Activated T-cell treated with anti-CD3 and anti-CD28 coated beads, Interleukin-2, amount 50 U/mL, for 72 hours (primary cell): ENCODE results near the gene RCOR3. TPM values are rescaled to one million over a fixed set of nuclear protein-coding genes. Genes with fewer than 3 reads are reported as not detected.

ENCODE experiments used
- ATAC-seq, 2 donors: fragments of 150-1000 bp; cut with Tn5 transposase; replicated peaks in 1 of 2; 2 replicates each; pipeline ENCODE4 v1.10.0; 2021; ENCODE audit warnings: moderate library complexity in 2 of 2, mild to moderate bottlenecking in 1 of 2
- DNase-seq, 2 donors: peaks; one replicate each; pipeline ENCODE4 v3.0.0; 2021 to 2022; ENCODE audit warnings: mixed read lengths in 1 of 2
- H3K27ac Mint-ChIP-seq: one replicate; pipeline ENCODE4 v1.8.0; 2022; ENCODE audit warnings: mild to moderate bottlenecking, moderate library complexity, mixed read lengths
- H3K27me3 Mint-ChIP-seq: one replicate; pipeline ENCODE4 v1.8.0; 2022; ENCODE audit warnings: low read depth, mixed read lengths
- H3K36me3 Mint-ChIP-seq, 2 donors: one replicate each; pipeline ENCODE4 v1.8.0; 2022; ENCODE audit warnings: mixed read lengths in 2 of 2, mild to moderate bottlenecking in 1 of 2; ENCODE audit not compliant: insufficient read depth in 2 of 2
- H3K4me1 Mint-ChIP-seq: one replicate; pipeline ENCODE4 v1.8.0; 2022; ENCODE audit warnings: low read depth, mixed read lengths
- H3K4me3 Mint-ChIP-seq, 2 donors: one replicate each; pipeline ENCODE4 v1.8.0; 2022; ENCODE audit warnings: mild to moderate bottlenecking in 2 of 2, mixed read lengths in 2 of 2, moderate library complexity in 2 of 2
- H3K9me3 Mint-ChIP-seq, 2 donors: one replicate each; pipeline ENCODE4 v1.8.0; 2022; ENCODE audit warnings: mixed read lengths in 2 of 2
- total RNA-seq, 2 donors: library from RNA; stranded (reverse); gene quantifications; one replicate each; pipeline ENCODE4 v1.2.3, GENCODE V29; 2022

Gene RCOR3
- total RNA-seq, 2 donors from 2014 or later, result 50.2 to 61.0 TPM

DNA sequence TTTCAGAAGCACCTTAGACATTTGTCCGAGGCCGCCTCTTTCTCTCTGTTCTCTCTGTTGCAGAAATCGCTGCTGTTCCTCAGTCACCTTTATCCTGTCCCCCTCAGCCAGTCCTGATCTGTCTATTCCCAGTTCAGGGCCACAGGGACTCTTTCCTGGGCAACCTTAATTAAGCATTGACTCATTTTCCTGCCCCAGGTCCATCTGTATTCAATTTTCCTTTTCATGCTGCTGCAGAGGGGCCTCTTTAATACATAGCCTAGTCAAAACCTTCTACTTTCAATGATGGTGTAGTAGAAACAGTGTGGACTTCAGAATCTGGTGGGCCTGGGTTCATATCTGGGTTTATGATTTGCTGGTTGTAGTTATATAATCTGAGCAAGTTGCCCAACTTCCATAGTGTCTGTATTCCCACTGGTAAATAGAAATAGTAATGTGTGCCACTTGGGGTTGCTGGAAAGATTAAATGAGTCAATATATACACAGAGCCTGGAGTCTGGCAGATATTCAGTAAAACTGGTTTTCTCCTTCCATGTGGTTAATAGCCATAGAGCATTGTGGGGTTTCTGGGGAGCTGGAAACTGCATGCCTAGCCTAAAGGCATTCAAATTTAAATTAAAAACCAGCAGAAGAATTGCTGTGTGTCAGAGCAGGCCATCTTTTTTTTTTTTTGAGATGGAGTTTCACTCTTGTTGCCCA is 72.0 kb downstream of the RCOR3 start:
- Mint-ChIP-seq H3K4me3 (peak overlapping the region; percentile 92 to 95), H3K9me3 (no peaks in the 10 kb centered on the region), H3K27me3 (no peaks in the 10 kb centered on the region), H3K36me3 (peaks cover 4 to 5% of the 10 kb centered on the region in 2 donors), H3K27ac (peak overlapping the region; percentile 90), H3K4me1 (peaks cover 85% of the 10 kb centered on the region)
- DNase-seq, result no peak
- ATAC-seq, result no peak

DNA sequence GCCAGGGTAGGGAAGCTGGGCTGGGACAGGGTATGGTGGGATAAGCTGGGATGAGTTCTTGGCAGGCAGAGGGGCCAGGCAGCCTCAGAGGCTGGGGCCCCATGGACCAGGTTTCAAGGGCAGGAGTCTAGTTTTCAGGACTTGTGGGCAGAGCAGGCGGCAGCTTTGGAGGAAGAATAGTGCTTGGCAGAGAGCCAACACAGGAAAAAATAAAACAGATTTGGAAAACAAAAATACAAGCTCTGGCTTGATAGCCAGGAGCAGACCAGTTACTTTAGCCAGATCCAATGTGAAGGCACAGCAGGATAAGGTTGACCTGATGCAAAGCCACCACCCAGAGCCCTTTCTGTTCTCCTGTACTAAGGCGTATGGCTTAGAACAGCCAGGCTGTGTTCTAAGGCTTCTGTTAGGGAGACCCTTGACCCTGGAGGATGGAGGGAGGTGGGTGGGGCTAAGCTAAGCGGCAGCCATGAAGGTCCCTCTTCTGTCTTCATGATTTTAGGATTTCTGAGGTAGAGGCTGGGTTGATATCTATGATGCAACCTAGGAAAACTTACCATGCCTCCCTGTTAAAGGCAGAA is 73.0 kb downstream of the RCOR3 start:
- Mint-ChIP-seq H3K27ac (peak overlapping the region; percentile 25), H3K27me3 (no peaks in the 10 kb centered on the region)

DNA sequence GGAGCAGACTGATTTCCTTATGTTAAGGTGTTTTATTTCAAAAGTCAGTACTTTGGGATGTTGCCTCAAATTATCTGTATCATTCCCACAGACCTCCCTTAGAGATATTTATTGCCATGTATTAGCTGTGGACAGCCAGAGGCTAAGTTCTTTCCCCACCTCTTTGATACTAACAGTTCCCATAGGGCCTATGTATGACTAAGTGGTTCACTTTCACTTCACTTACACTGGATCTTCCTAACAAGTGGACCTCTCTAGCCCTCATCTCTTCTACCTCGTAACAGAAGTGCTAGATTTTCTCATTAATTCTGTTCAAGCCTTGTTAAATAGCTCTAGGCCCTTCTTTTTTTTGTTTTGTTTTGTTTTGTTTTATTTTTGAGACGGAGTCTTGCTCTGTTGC is 73.7 kb downstream of the RCOR3 start:
- no peak for DNase-seq
- Mint-ChIP-seq H3K27ac (peak overlapping the region; percentile 47), H3K4me3 (peak overlapping the region in 1 of 2 donors; percentile 1), H3K27me3 (no peaks in the 10 kb centered on the region), H3K9me3 (no peaks in the 10 kb centered on the region), H3K4me1 (peaks cover 95% of the 10 kb centered on the region), H3K36me3 (peaks cover 0 to 5% of the 10 kb centered on the region in 2 donors)
- ATAC-seq, result no peak

More for the DNA sequence above, 73.0 kb downstream of the RCOR3 start:
- Mint-ChIP-seq H3K36me3 (peaks cover 1 to 5% of the 10 kb centered on the region in 2 donors), H3K4me1 (peaks cover 92% of the 10 kb centered on the region), H3K9me3 (no peaks in the 10 kb centered on the region), H3K4me3 (peak overlapping the region in 1 of 2 donors; percentile 2)
- ATAC-seq (no peak), DNase-seq (no peak)

DNA sequence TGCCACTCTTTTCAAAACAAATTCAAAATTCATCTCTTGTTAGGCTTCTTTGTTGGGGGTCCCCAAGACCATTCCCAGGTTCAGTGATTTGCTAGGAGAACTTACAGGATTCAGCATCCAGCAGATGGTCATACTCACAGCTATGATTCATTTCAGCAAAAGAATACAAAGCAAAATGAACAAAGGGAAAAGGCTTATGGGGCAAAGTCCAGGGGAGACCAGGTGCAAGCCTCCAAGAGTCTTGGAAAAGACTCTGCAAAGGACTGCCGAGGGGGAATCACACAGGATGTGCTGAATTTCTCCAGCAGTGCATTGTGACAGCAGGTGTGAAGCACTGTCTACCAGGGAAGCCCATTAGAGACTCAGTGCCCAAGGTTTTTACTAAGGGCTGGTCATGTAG is 74.7 kb downstream of the RCOR3 start:
- peaks cover 0 to 5% of the 10 kb centered on the region in 2 donors for H3K36me3 Mint-ChIP-seq
- no peaks in the 10 kb centered on the region for H3K27me3 Mint-ChIP-seq
- H3K4me3 Mint-ChIP-seq, result no peak overlapping the region
- ATAC-seq (no peak), DNase-seq (no peak)
- H3K4me1 Mint-ChIP-seq, result peaks cover 89% of the 10 kb centered on the region
- peak overlapping the region; percentile 3 for H3K27ac Mint-ChIP-seq
- H3K9me3 Mint-ChIP-seq, result no peaks in the 10 kb centered on the region

DNA sequence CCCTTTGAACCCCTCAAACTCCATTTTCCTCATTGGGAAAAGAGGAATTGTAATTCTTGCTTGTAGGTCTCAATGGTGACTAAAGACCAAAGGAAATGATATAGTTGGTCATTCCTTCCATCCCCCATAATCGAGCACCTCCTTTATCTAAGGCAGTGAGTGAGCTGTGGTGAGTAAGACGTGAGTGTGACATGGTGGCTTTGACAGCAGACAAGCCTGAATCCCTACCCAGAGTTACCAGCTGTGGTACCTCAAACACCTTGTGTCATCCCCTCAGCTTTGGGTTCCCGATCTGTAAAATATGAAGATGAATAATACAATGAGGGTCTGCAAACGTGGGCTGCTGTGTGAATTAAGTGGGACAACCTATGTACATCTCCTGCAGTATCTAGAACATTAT is 75.8 kb downstream of the RCOR3 start:
- Mint-ChIP-seq H3K27ac (peak overlapping the region; percentile 96), H3K36me3 (peaks cover 0 to 5% of the 10 kb centered on the region in 2 donors), H3K27me3 (no peaks in the 10 kb centered on the region), H3K9me3 (no peaks in the 10 kb centered on the region), H3K4me1 (peaks cover 87% of the 10 kb centered on the region), H3K4me3 (peak overlapping the region; percentile 70 to 77)
- ATAC-seq (peak; percentile 83 to 85), DNase-seq (peak in 1 of 2 donors; percentile 39)

DNA sequence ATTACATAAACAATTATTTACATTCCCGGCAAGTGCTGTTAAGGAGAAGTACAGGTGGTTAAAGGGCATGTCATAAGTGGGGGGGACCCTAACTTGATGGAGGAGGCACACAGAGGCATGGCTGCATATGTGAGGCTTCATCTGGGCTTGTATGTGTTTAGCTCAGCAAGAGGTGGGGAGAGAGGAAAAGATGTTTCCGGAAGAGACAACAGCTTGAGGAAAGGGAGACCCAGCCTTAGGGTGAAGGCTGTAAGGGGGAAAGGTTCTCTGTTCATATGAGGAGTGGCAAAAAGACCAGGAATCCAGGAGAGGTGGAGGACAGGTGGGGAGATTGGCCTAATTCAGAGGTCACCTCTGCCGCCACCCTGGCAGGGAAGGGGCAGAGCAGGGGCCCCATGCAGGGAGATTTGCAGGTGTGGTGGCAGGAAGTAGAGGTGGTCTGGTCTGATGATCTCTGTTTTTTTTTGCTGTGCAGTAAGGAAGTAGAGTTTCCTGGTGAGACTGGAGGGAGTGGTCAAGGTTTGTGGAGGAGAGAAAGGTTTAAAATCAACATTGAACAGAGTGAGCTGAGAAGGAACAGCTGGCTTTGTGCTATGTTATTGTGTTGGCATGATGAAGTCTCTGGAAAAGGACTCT is 76.5 kb downstream of the RCOR3 start:
- ATAC-seq (peak; percentile 42 to 62), DNase-seq (peak in 1 of 2 donors; percentile 40)
- no peaks in the 10 kb centered on the region for H3K9me3 Mint-ChIP-seq
- peaks cover 86% of the 10 kb centered on the region for H3K4me1 Mint-ChIP-seq
- peaks cover 0 to 1% of the 10 kb centered on the region in 2 donors for H3K36me3 Mint-ChIP-seq
- peak overlapping the region; percentile 70 to 77 for H3K4me3 Mint-ChIP-seq
- H3K27ac Mint-ChIP-seq, result peak overlapping the region; percentile 96
- no peaks in the 10 kb centered on the region for H3K27me3 Mint-ChIP-seq

DNA sequence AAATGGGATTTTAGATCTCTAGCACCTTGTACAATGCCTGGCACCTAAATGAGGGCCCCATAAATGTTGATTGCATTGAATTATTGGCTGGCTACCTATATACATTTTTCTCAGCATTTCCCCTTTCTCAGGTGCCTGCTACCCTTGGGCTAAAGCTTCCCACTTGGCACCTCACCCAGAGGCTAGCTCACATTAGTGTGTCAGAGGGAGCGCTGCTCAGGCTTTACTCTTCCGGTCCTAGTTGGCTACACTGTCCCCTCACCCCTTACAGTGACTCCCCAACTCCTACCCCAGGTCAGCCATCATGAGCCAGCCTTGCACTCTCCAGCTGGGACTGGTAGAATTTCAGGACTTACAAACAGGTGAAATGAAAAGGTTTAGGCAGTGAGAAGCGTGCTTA is 77.0 kb downstream of the RCOR3 start:
- DNase-seq (no peak), ATAC-seq (no peak)
- H3K36me3 Mint-ChIP-seq, result no peaks in the 10 kb centered on the region
- no peaks in the 10 kb centered on the region for H3K27me3 Mint-ChIP-seq
- peak overlapping the region; percentile 70 to 77 for H3K4me3 Mint-ChIP-seq
- peak overlapping the region; percentile 96 for H3K27ac Mint-ChIP-seq
- H3K4me1 Mint-ChIP-seq, result peaks cover 86% of the 10 kb centered on the region
- no peaks in the 10 kb centered on the region for H3K9me3 Mint-ChIP-seq

DNA sequence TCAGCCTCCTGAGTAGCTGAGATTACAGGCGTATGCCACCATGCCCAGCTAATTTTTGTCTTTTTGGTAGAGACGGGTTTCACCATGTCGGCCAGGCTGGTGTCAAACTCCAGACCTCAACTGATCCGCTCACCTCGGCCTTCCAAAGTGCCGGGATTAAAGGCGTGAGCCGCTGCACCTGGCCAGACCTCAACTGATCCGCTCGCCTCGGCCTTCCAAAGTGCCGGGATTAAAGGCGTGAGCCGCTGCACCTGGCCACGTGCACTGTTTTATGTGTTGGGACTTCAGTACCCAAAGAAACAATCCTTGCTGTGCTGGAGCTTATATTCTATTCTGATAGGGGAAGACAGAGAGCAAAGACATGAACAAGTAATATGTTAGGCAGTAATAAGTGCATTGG is 77.6 kb downstream of the RCOR3 start:
- ATAC-seq (no peak), DNase-seq (no peak)
- Mint-ChIP-seq H3K4me3 (peak overlapping the region in 1 of 2 donors; percentile 77), H3K27me3 (no peaks in the 10 kb centered on the region), H3K36me3 (no peaks in the 10 kb centered on the region), H3K27ac (peak overlapping the region; percentile 96), H3K4me1 (peaks cover 86% of the 10 kb centered on the region), H3K9me3 (no peaks in the 10 kb centered on the region)

DNA sequence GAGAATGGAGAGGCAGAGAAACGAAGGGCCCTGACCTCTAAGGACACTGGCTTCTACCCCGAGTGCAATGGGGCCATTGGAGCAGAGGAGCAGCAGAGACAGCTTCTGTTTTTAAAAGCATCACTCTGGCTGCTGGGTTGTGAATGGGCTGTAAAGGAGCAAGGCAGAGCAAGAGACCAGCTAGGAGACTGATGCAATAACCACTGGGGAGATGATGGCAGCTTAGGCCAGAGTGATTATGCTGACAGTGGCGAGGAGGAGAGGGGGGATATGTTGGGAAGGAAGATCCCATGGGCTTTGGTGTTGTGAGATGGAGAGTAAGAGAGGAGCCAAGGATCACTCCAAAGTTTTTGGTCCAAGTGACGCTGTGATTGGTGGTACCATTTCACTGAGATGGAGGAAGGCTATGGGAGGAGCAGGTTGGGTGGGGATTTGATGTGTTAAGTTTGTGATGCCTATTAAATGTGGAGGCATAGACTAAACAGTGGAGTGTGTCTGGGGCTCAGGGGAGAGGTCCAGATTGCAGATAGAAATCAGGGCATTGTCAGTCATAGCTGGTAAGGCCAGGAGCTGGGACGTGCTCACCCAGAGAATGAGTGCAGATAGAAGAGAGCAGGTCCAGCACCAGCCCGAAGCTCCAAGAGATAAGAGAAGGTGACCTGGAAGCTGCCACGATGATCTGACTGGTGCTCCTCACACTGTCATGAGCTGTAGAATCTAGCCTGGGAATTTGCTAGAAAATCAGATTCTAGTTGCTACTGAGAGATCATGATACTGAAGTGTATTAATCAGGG is 78.5 kb downstream of the RCOR3 start:
- no peak for ATAC-seq
- Mint-ChIP-seq H3K27ac (peak overlapping the region; percentile 96), H3K36me3 (peaks cover 0 to under 1% of the 10 kb centered on the region in 2 donors), H3K27me3 (no peaks in the 10 kb centered on the region), H3K4me3 (no peak overlapping the region), H3K9me3 (no peaks in the 10 kb centered on the region), H3K4me1 (peaks cover 81% of the 10 kb centered on the region)
- DNase-seq, result no peak

DNA sequence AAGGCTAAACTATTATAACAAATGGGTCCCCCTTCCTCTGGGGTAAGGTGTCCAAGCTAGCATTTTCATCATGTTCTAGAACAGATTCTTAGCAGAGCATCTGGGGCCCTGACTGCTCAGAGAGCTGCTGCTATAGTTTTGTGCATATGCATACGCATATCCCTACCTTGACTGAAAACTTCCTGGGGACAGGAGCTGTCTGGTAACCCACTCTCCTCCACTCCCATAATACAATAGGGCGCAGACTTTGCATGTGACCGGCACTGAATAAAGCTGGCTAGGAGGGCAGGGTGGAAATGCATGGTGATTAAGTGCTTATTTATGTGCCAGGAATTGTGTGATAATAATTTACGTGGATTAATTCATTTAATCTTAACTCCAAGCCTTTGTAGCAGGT is 79.1 kb downstream of the RCOR3 start:
- DNase-seq, result no peak
- peaks cover 80% of the 10 kb centered on the region for H3K4me1 Mint-ChIP-seq
- no peaks in the 10 kb centered on the region for H3K9me3 Mint-ChIP-seq
- ATAC-seq, result no peak
- H3K4me3 Mint-ChIP-seq, result no peak overlapping the region
- no peak overlapping the region for H3K27ac Mint-ChIP-seq
- H3K27me3 Mint-ChIP-seq, result no peaks in the 10 kb centered on the region
- peaks cover 0 to 2% of the 10 kb centered on the region in 2 donors for H3K36me3 Mint-ChIP-seq

DNA sequence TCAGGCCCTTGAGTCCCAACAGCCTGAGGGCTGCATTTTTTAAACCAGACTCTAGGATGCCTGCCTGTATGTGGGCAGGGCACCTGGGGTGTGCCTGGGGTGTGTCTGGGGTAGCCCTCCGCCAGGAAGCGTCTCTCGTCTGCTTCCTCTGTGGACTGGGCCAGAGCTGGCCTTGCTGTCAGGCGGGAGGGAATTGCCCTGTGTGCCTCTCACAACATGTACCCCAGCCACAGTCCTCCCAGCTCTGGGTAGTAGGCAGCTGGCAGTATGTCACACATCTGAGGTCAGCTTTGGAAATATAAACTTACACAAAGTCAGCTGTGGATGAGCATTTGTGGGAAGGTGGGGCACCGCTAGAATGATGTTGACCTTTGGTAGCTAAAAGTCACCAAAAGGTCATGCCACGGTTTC is 80.5 kb downstream of the RCOR3 start:
- Mint-ChIP-seq H3K4me1 (peaks cover 80% of the 10 kb centered on the region), H3K27ac (peak overlapping the region; percentile 20), H3K36me3 (peaks cover 0 to 2% of the 10 kb centered on the region in 2 donors), H3K27me3 (no peaks in the 10 kb centered on the region), H3K4me3 (peak overlapping the region; percentile 41 to 61), H3K9me3 (no peaks in the 10 kb centered on the region)
- no peak for DNase-seq
- peak; percentile 10 to 34 for ATAC-seq

DNA sequence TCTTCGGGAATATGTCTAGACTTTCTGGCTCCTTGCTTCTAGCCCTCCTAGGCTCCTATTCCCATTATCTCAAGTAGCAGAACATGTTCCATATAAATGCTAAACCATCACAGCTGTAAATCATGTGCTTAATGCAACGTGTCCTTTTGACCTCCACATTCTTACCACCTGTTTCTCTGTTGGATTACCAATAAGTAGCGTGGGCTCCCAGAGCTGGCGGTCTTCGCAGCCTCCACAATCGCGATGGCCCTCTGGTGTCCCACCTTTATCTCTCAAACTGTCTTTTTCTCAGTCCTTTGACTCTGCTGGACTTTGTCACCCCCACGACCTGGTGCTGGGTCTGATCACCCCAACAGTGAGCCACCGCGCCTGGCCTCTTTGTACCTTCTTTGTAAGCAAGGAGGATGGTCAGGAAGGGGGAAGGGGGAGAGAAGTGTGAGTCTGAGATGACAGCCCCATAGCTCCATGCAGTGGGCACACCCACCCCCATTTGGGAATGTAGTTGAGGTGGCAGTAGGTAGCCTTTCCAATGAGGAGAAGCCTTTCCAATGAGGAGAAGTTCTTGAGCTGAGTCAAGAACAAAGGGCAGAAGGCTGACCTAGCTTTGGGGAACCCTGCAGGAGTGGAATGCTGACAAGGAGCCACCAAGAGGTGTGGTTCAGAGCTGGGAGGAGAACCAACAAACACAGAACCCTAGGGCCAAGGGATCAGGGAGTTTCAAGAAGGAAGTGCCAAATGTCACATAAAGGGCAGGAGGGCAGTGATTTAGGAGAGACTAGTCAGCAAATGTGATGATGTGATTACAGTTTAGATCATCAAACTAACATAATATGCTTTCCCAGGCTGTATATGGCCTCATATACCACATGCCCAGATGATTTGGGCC is 81.7 kb downstream of the RCOR3 start:
- ATAC-seq (no peak), DNase-seq (no peak)
- Mint-ChIP-seq H3K36me3 (peaks cover 0 to 2% of the 10 kb centered on the region in 2 donors), H3K27ac (peak overlapping the region; percentile 3), H3K9me3 (no peaks in the 10 kb centered on the region), H3K4me3 (no peak overlapping the region), H3K4me1 (peaks cover 70% of the 10 kb centered on the region), H3K27me3 (no peaks in the 10 kb centered on the region)
